Measurements from ENCODE around the gene OGFOD2.
"Not testable (repeated sequence)": the region's sequence is repeated elsewhere in the genome, so short reads cannot be mapped to it uniquely, and the experiment has no call there.

The OGFOD2 gene

DNA sequence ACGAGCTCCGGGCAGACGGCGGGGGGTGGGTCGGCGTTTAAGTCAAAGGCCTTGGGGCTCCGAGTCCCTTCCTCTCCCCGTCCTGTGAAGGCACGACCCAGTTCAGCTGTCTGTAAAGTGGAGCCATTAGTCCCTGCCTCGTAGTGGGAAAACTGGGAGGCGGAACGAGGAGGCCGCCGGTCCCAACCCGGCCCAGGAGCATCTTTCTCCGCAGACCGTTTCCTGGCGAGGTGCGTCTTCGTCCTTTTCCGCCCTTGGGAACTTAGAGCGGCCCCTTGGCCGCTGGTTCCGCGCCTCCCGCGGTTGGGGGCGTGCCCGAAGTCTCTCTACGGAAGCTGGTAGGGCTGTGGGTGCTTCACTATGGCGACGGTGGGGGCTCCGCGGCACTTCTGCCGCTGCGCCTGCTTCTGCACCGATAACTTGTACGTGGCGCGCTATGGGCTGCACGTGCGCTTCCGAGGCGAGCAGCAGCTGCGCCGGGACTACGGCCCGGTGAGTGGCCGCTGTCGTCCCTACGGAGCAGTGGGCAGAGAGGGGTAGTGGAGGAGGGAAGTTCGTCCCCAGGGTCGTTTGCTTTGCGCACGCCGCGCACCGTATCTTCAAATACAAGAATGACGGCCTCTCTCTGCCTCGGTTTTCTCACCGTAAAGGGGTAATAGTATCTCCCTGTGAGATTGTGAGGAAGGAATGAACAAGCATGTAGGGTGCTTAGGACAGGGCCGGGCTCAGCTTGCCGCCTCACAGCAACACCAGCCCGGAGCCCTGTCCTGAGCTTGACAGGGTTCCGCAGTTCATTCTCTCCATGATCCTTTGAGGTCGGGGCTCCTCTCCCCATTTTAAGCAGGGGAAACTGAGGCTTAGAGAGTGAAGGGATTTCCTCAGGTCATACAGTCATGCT is at the start of gene OGFOD2:
Gene OGFOD2, plus strand, starts transcription at position 353 of the 898 bp plus-strand sequence. Its CDS starts 8 bp downstream, at position 361.
- DNase-seq = peak; percentile 94

- DNase-seq = no peak
Observed at GRCh38 chr12:122927756-122928403, 47.2 kb upstream of the OGFOD2 start.

- no peak for DNase-seq
Observed at GRCh38 chr12:122928404-122929147, 46.5 kb upstream of the OGFOD2 start.

GRCh38 chr12:122929148-122929538 is 45.9 kb upstream of the OGFOD2 start:
- DNase-seq = no peak

- no peak for DNase-seq
Observed at GRCh38 chr12:122929812-122930211, 45.2 kb upstream of the OGFOD2 start.

DNA sequence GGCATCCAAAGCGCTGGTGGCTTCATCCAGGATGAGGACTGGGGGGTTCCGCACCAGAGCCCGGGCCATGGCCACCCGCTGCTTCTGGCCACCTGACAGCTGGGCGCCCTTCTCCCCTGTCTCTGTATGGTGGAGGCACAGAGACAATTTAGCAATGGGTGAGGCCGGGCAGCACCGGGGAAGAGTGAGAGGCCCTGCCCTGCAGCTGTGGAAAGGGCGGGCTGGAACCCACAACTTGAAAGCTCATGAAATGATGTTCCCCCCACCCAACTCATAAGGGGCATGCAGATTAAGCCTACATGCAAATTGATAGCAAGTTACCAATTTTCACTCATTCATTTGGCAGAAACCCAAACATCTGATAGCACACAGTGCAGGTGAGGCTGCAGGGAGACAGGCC is 42.8 kb upstream of the OGFOD2 start:
- DNase-seq = no peak

DNA sequence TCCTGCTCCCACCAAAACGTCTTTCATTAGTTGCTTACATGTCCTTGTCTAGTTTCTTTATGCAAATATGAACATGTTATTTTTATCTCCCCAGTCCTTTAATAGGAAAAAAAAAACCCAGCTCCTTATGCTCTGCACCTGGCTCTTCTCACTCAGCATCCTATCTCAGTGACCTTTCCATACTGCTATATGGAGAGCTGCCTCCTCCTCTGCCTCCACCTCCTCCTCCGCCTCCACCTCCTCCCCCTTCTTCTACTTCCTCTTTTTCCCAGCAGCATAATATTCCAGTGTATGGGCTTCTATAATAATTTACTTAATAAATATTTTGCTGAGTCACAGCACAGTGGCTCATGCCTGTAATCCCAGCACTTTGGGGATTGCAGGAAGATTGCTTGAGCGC is 40.3 kb upstream of the OGFOD2 start:
- DNase-seq = no peak

DNA sequence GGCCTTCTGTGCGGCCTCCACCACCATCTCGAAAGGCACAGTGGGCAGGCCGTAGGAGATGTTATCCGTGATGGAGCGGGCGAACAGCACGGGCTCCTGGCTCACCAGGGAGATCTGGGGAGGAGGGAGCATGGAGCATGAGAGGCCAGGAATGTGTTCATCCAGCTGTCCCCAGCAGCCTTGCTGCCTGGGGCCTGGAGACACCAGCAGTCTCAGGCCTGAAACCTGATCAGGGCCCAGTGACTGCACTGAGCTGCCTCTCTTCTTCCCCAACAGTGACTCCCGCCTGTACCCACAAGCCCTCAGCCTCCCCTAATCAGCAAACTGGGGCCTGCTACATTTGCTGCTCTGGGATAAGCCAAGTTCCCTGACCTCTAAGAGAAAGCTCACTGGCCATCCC is 39.7 kb upstream of the OGFOD2 start:
- DNase-seq = no peak

DNA sequence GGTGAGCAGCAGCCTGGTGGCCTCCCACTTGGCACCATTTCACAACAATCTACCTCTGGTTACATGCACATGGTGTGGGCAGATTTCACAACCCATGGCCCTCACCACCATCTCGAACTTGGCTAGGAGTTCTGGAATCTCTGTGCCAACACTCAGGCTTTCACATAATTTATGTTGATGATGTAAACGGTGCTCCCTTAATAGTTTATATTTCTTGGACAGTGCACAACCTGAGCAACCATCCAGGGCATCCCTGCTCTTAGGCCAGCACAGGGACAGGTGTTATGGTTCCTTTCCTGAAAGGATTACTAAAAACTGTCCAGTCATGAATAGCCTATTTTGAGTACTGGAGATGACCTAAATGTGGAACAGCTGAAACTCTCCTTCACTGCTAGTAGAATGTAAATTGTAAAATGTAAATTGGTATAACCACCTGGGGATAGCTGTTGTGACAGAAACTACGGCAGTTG is 37.4 kb upstream of the OGFOD2 start:
- no peak for DNase-seq

GRCh38 chr12:122939125-122939524 is 35.9 kb upstream of the OGFOD2 start:
- no peak for DNase-seq

GRCh38 chr12:122941351-122941750 is 33.7 kb upstream of the OGFOD2 start:
- DNase-seq = not testable (repeated sequence)

DNA sequence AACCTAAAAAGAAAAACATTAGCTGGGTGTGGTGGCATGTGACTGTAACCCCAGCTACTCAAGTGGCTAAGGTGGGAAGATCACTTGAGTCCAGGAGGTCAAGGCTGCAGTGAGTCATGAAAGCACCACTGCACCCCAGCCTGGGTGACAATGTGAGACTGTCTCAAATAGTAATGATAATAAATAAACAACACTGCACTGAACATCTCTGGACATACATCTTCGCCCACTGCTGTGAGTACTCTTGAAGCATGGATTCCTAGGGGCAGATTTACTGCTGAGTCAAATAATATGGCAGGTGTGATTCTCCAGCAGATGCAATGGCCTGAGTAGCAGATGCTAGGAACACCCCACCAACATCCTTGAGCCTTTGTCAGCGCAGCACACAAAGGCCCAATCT is 32.4 kb upstream of the OGFOD2 start:
- no peak for DNase-seq

DNA sequence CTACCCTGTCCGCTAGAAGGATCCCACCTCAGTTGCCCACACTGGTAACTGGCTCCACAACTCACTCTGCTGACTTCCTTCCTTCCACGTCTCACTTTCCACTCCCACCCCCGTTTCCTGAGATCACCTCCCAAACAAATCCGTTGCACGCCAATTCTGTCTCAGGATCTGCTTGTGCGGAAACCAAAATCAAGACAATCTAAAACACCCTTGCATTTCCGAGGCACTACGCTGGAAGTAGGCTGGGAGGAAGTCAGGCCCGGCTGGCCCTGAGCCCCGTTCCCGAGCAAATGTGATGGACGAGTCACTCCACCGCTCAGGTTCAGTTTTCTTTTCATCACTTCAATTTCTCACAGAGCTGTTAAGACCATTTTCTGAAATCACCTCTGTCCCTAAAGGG is 31.8 kb upstream of the OGFOD2 start:
- no peak for DNase-seq

GRCh38 chr12:122944605-122945592 is 30.1 kb upstream of the OGFOD2 start:
- DNase-seq = no peak

- peak; percentile 76 for DNase-seq
Observed at GRCh38 chr12:122946690-122947341, 28.2 kb upstream of the OGFOD2 start.

GRCh38 chr12:122947352-122947792 is 27.7 kb upstream of the OGFOD2 start:
- DNase-seq = no peak

DNA sequence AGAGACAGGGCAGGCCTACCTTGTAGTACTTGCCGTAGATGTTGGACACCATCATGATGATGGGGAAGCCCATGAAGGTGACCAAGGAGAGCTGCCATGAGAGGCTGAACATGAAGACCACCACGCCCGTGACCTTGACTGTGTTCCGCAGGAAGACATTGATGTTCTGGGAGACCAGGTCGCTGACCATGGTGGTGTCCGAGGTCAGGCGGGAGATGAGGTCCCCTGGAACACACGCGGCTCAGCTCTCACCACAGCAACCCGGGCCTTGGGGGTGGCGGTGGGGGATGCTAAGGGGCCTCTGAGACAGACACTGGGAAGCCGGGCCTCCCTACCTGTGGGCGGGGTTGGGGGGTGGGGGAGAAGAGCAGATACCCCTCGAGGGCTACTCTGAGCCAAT is 26.4 kb upstream of the OGFOD2 start:
- no peak for DNase-seq

DNA sequence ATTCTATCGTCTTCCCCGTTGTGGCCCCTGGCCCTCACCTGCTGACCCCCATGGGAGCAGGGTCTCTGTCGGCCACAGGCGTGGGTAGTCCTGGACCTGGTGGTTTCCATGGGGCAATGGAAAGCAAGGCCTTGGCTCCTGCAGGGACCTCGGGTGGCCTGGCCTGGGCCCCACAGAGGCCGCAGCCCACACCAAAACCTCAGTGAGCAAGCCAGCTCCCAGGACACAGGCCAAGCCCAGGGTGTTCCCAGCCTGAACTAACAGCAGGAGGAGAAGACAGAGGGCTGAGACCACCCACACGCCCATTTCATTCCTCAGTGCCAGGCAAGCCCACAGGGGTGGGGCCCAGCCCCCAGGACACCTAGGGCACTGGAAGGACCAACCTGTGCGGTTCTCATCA is 25.6 kb upstream of the OGFOD2 start:
- no peak for DNase-seq

GRCh38 chr12:122949816-122950675 is 25.0 kb upstream of the OGFOD2 start:
- no peak for DNase-seq

GRCh38 chr12:122951406-122951805 is 23.6 kb upstream of the OGFOD2 start:
- DNase-seq = no peak
